ENCODE data around the gene MED15.
"Not testable (repeated sequence)": the region's sequence is repeated elsewhere in the genome, so short reads cannot be mapped to it uniquely, and the experiment has no call there.

MED15 gene

DNA sequence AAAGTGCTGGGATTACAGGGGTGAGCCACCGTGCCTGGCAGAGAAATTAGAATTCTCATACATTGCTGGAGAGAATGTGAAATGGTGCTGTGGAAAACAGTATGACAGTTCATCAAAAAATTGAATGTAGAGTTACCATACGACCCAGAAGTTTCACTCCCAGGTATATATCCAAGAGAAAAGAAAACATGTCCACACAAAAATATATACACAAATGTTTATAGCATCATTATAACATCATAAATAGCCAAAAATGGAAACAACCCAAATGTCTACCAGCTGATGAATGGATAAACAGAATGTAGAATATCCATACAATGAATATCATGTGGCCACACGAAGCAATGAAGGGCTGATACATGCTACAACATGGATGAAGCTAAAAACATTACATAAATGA is 34.6 kb downstream of the MED15 start:
- no peak for DNase-seq (ENCODE audit: insufficient read length, low spot score)
- TF ChIP-seq POLR2A (IDR thresholded peaks at IDR 0.05; ENCODE audit: low read depth, low read length): no peak
- no peak for TF ChIP-seq POLR2AphosphoS5 (IDR thresholded peaks at IDR 0.05; ENCODE audit: low read depth, low read length)
- TF ChIP-seq SPI1 (IDR thresholded peaks at IDR 0.05; ENCODE audit: low read depth, low read length): no peak
- FAIRE-seq: no peak

GRCh38 chr22:20542736-20543135 is 35.3 kb downstream of the MED15 start:
- no peak for FAIRE-seq
- no peak for TF ChIP-seq POU2F2 (IDR thresholded peaks at IDR 0.05; ENCODE audit: low read depth, low read length)
- no peak for TF ChIP-seq POLR2AphosphoS5 (IDR thresholded peaks at IDR 0.05; ENCODE audit: low read depth, low read length)
- no peak for TF ChIP-seq TAF1 (IDR thresholded peaks at IDR 0.05; ENCODE audit: low read depth, low read length)
- no peak for TF ChIP-seq POLR2A (IDR thresholded peaks at IDR 0.05; ENCODE audit: low read depth, low read length)
- TF ChIP-seq SPI1 (IDR thresholded peaks at IDR 0.05; ENCODE audit: low read depth, low read length): no peak
- TF ChIP-seq PAX5 (IDR thresholded peaks at IDR 0.05; ENCODE audit: insufficient read depth, low read length, severe bottlenecking): no peak

GRCh38 chr22:20545318-20545634 is 37.9 kb downstream of the MED15 start:
- FAIRE-seq; DNase-seq (ENCODE audit: insufficient read length, low spot score): not testable (repeated sequence)

More at GRCh38 chr22:20542736-20543135, 35.3 kb downstream of the MED15 start:
- no peak for DNase-seq (ENCODE audit: insufficient read length, low spot score)

DNA sequence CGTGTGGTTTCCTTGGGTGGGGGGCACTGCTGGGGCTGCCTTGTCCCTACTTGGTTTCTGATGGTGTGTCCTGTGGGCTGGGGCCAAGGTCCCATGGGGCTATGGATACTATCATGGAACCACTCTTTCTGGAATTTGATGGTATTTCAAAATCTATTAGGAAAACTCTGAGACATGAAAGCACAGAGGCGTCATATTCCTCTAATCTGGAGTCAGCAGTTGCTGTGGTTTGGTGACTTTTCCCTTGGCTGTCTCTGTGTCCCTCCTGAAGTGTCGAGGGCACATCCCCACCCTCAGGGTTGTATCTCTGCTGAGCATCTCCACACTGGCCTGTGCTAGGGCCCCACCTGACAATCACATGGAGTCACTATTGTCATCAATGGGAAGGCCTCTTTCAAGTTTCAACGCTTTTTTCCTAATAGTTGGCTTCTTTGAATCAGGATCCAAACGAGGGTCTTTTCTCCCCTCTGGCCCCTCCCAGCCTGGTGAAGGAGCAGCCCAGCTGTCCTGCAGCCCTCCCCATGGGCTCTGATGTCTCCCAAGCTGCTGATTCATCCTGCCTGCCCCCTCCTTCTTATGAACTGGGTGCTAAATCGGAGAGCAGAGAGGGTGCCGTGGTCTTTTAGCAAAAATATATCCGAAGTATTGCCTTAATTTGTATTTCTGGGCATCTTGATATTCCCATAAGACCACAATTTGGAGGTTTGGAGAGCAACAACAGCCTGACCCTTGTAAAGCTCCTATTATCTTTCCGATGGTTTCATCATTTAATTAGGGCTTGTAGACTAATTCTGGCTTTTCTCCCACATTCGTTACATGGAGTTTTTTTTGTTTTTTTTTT is 38.5 kb downstream of the MED15 start:
- TF ChIP-seq POU2F2 (IDR thresholded peaks at IDR 0.05; ENCODE audit: low read depth, low read length) (no peak), PAX5 (IDR thresholded peaks at IDR 0.05; ENCODE audit: insufficient read depth, low read length, severe bottlenecking) (no peak), POLR2AphosphoS5 (IDR thresholded peaks at IDR 0.05; ENCODE audit: low read depth, low read length) (no peak), POLR2A (IDR thresholded peaks at IDR 0.05; ENCODE audit: low read depth, low read length) (no peak), TAF1 (IDR thresholded peaks at IDR 0.05; ENCODE audit: low read depth, low read length) (no peak), SPI1 (IDR thresholded peaks at IDR 0.05; ENCODE audit: low read depth, low read length) (no peak)
- FAIRE-seq: no peak
- DNase-seq (ENCODE audit: insufficient read length, low spot score): no peak

DNA sequence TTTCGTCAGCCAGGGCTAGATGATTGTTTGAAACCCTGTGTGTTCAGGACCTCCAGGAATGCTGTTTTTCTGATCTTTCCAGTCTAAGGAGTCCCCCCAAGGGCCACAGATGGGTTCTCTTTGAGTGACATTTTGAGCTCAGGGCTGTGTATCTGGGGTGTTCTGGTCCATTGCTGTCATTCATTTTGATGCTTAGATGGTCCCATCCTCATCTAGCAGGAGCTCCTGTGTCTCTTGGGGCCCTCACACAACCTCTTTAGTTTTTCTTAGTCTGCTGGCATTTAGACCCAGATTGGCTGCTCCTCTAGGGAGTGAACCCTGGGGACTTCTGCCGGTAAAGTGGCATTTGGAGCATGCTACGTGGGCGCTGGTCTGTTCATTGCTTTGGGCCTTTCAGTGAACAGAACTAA is 39.1 kb downstream of the MED15 start:
- TF ChIP-seq POU2F2 (IDR thresholded peaks at IDR 0.05; ENCODE audit: low read depth, low read length): no peak
- TF ChIP-seq SPI1 (IDR thresholded peaks at IDR 0.05; ENCODE audit: low read depth, low read length): no peak
- TF ChIP-seq POLR2A (IDR thresholded peaks at IDR 0.05; ENCODE audit: low read depth, low read length): no peak
- no peak for TF ChIP-seq TAF1 (IDR thresholded peaks at IDR 0.05; ENCODE audit: low read depth, low read length)
- no peak for TF ChIP-seq PAX5 (IDR thresholded peaks at IDR 0.05; ENCODE audit: insufficient read depth, low read length, severe bottlenecking)
- no peak for TF ChIP-seq POLR2AphosphoS5 (IDR thresholded peaks at IDR 0.05; ENCODE audit: low read depth, low read length)
- no peak for DNase-seq (ENCODE audit: insufficient read length, low spot score)
- no peak for FAIRE-seq

- TF ChIP-seq POU2F2 (IDR thresholded peaks at IDR 0.05; ENCODE audit: low read depth, low read length): no peak
- TF ChIP-seq TAF1 (IDR thresholded peaks at IDR 0.05; ENCODE audit: low read depth, low read length): no peak
- no peak for TF ChIP-seq POLR2AphosphoS5 (IDR thresholded peaks at IDR 0.05; ENCODE audit: low read depth, low read length)
- TF ChIP-seq POLR2A (IDR thresholded peaks at IDR 0.05; ENCODE audit: low read depth, low read length): no peak
- no peak for TF ChIP-seq SPI1 (IDR thresholded peaks at IDR 0.05; ENCODE audit: low read depth, low read length)
- TF ChIP-seq PAX5 (IDR thresholded peaks at IDR 0.05; ENCODE audit: insufficient read depth, low read length, severe bottlenecking): no peak
- no peak for DNase-seq (ENCODE audit: insufficient read length, low spot score)
- no peak for FAIRE-seq
Observed at GRCh38 chr22:20547029-20547428, 39.6 kb downstream of the MED15 start.

DNA sequence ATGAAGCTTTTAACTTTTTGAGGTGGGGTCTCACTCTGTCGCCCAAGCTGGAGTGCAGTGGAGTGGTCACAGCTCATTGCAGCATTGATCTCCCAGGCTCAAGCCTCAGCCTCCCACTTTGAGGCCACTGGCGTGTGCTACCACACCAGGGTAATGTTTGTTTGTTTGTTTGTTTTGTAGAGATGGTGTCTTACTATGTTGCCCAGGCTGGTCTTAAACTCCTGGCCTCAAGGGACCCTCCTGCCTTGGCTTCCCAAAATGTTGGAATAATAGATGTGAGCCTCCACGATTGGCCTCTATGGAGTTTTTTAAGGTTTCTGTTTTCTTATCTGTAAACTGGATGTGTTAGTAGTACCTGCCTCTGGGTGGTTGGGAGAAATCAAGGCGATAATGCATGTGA is 41.4 kb downstream of the MED15 start:
- DNase-seq (ENCODE audit: insufficient read length, low spot score) (no peak), FAIRE-seq (peak; percentile 58)
- TF ChIP-seq TAF1 (IDR thresholded peaks at IDR 0.05; ENCODE audit: low read depth, low read length) (no peak), SPI1 (IDR thresholded peaks at IDR 0.05; ENCODE audit: low read depth, low read length) (no peak), PAX5 (IDR thresholded peaks at IDR 0.05; ENCODE audit: insufficient read depth, low read length, severe bottlenecking) (no peak), POLR2AphosphoS5 (IDR thresholded peaks at IDR 0.05; ENCODE audit: low read depth, low read length) (no peak), POU2F2 (IDR thresholded peaks at IDR 0.05; ENCODE audit: low read depth, low read length) (no peak), POLR2A (IDR thresholded peaks at IDR 0.05; ENCODE audit: low read depth, low read length) (no peak)

- DNase-seq (ENCODE audit: insufficient read length, low spot score): no peak
- no peak for TF ChIP-seq POLR2A (IDR thresholded peaks at IDR 0.05; ENCODE audit: low read depth, low read length)
- no peak for TF ChIP-seq POLR2AphosphoS5 (IDR thresholded peaks at IDR 0.05; ENCODE audit: low read depth, low read length)
- TF ChIP-seq TAF1 (IDR thresholded peaks at IDR 0.05; ENCODE audit: low read depth, low read length): no peak
- TF ChIP-seq PAX5 (IDR thresholded peaks at IDR 0.05; ENCODE audit: insufficient read depth, low read length, severe bottlenecking): no peak
- no peak for TF ChIP-seq SPI1 (IDR thresholded peaks at IDR 0.05; ENCODE audit: low read depth, low read length)
- no peak for TF ChIP-seq POU2F2 (IDR thresholded peaks at IDR 0.05; ENCODE audit: low read depth, low read length)
- peak; percentile 54 for FAIRE-seq
Observed at GRCh38 chr22:20549232-20549841, 41.9 kb downstream of the MED15 start.

DNA sequence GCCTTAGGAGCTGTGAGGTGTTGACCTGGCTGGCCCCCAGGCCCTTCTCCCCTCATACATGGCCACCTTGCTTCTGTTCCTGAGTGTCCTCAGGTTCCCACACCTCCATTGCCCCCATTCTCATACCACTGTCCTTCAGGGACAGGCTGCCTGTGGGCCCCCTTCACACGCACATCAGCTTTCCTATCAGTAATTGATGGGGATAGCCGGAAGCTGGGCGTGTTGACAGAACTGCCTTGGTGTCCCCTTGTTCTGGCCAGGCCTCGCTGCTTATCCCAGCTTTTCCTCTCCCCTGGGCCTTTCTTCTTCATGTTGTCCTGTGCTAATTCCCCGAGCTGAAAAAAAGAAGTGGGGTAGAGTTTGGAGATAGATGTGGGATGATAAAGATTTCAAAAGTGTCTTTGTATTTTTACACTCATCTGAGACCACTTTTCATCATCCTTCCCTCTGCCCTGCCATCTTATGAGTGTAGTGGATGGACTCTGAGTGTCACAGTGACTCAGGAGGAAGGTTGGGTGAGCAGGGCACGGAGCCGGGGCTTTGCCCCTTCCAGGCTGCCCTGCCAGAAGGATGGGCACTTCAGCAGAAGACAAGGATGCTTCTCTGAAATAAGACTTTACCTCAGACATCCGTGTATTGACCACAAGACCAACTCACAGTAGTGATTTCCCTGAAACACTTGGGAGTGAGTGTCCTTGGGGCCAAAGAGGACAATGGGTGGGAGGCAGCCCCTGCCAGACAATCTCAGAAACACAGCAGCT is 42.8 kb downstream of the MED15 start:
- TF ChIP-seq SPI1 (IDR thresholded peaks at IDR 0.05; ENCODE audit: low read depth, low read length) (no peak), PAX5 (IDR thresholded peaks at IDR 0.05; ENCODE audit: insufficient read depth, low read length, severe bottlenecking) (no peak), POLR2A (IDR thresholded peaks at IDR 0.05; ENCODE audit: low read depth, low read length) (no peak), POU2F2 (IDR thresholded peaks at IDR 0.05; ENCODE audit: low read depth, low read length) (no peak), POLR2AphosphoS5 (IDR thresholded peaks at IDR 0.05; ENCODE audit: low read depth, low read length) (no peak), TAF1 (IDR thresholded peaks at IDR 0.05; ENCODE audit: low read depth, low read length) (no peak)
- DNase-seq (ENCODE audit: insufficient read length, low spot score): no peak
- no peak for FAIRE-seq
